GM10847 (cell line): ENCODE results near the gene OLFML2A.
A peak's percentile ranks its signal among the peaks of the same experiment; 100 is the strongest.

ENCODE experiments used
- POLR2A ChIP-seq: IDR thresholded peaks from 2 replicates; pipeline ENCODE4 v1.6.1; 2011; ENCODE audit not compliant: insufficient read length; ENCODE audit errors: extremely low read depth

OLFML2A gene

DNA sequence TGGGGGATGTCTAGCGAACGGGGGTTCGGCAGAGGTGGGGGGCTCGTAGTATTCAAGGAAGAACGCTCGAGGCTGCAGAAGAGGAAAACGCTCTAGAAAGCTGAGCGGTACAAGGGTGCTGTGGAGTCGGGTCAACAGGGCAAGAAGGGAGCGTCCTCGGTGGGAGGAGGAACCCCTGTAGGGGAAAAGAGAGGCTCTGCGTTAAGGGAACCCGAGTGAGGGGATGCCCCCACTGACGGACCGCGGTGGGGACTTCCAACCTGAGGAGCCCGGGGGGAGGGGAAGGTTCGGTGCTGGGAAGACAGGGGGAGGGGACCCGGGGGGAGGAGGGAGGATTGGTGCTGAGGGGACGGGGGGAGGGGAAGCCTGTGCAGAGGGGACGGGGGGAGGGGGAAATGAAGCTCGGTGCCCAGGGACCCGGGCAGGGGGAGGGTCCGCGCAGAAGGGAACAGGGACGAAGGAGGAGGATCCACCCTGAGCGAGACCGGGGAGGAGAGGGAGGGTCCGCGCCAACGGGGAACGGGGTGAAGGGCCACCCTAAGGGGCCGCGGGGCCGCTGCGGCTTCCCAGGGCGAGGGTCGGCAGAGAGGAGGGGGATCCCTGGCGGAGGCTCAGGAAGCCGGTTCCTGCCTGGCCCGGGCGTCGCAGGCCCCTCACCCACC is 6.4 kb upstream of the OLFML2A start:
- TF ChIP-seq POLR2A = no peak

GRCh38 chr9:124771021-124771866 is 5.7 kb upstream of the OLFML2A start, which contains the start of gene NR6A1:
NR6A1 (minus strand) TSS chr9:124771311.
- TF ChIP-seq POLR2A = peak; percentile 38

DNA sequence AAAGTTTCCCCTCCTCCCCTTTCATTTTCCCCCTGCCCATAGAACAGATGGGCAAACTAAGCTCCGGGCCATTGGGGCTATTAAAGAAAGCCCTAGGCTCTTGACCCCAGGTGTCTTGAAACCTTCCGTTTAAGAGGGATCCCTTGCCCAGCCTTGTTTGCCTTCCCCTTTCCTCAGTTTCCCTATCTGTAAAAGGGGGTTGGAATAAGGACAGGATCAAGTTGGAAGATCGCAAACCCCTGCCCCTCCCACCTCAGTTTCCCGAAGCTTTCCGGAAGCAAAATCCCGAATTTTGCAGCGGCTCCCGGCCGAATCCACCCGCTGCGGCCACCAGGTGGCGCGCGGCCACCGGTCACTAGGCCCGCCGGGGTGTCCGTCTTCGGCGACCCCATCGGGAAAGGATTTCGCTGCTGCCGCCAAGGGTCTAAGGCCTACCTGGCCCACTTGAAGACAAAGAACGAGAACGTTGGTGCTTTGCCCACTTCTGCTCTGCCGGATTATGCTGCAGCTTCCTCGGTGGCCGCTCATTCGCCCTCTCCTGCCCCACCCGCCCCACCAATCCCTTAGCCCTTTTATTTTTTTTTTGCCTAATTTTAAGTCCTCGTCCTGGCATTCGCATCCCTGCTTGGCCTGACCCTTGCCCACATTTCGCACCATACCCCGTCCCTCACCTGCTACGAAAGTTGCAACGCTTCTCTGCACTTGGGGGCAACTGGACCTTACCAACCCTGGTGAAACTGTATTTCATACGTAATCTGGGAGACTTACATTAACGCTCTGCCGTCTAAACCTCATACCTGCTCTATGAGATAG is 4.9 kb upstream of the OLFML2A start:
- TF ChIP-seq POLR2A = no peak

DNA sequence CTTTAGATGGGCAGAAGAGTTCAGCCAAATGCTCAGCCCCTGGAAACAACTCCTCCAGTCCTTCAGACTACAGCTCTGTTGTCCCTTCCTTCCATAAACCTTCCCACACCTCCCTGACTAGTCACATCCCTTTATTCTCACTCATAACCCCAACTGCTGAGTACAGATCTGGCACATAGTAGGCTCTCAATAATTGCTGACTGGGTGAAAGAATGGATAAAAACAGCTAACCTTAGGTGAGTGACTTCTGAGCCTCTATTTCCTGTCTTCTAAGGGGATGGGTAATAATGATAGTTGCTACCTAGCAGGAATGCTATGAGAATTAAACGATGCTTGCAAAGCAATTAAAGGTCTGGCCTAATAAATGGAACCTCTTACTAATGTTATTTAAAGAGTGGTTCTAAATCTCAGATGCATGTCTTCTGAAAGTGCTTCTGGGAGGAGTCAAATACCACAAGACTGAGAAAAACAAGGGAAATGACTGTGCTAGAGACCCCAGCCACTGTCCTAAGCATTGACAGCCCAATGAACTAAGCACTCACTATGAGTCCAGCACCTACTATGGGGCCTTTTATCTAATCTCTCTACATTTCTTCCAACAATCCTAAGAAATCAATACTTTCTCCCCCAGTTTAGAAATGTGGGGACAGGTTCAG is 3.3 kb upstream of the OLFML2A start:
- no peak for TF ChIP-seq POLR2A

DNA sequence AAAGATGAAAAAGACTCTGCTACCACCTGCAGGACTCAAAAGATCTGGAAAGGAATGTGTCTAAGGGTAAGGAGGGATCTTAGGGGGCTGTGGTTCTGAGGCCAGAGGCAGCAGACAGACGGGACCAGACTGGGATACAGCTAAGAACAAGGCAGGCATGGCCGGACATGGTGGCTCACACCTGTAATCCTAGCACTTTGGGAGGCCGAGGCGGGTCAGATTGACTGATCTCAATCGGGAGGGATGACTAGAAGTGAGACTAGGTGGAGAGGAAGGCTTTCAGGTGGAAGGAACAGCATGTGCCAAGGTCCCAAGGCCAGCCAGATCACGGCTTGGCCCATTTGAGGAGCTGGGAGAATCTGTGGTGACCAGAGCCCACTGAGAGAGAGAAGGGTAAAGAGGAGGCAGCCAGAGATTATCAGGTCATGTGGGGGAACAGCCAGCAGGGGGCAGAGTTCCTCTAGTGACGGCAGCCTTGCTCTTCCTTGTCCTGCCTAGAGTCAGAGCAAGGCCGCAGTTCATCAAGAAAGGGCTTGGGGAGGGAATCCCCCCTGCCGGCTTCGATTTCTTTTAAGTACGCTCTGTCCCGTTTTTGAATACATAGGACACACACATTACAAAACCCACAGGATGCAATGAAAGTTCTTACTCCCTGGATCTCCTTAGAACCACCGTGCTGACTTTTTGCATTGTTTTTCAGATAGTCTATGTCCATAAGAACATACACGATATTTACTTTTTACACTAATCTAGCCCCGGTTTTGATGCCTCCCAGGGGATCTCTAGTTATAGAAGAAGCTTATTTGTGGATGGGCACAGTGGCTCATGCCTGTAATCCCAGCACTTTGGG is 2.6 kb upstream of the OLFML2A start:
- no peak for TF ChIP-seq POLR2A

DNA sequence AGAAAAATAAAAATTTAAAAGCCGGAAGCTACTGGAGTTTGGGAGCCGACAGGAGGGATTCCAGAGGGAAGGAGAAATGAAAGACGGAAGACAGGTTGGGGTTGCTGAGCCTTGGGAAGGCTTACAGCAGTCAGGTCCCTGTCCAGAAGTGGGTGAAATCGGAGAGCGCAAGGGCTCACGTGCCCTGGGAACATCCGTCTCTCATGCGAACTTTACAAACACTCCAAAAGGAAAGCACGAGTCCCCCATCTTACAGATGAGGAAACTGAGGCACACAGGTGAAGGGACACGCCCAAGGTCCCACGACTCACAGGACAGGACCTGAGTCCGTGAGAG is 347 bp upstream of the OLFML2A start:
- TF ChIP-seq POLR2A = no peak

GRCh38 chr9:124778575-124779367 is 1.8 kb downstream of the OLFML2A start:
- TF ChIP-seq POLR2A = no peak

- TF ChIP-seq POLR2A = no peak
Observed at GRCh38 chr9:124779368-124780059, 2.6 kb downstream of the OLFML2A start.

GRCh38 chr9:124780060-124780756 is 3.3 kb downstream of the OLFML2A start:
- TF ChIP-seq POLR2A = no peak

- TF ChIP-seq POLR2A = no peak
Observed at GRCh38 chr9:124780757-124781151, 3.8 kb downstream of the OLFML2A start.

GRCh38 chr9:124781967-124782660 is 5.2 kb downstream of the OLFML2A start:
- TF ChIP-seq POLR2A = no peak
